ELR (cell line): Measurements from ENCODE around the gene FARP2.
"Not testable (repeated sequence)": the region's sequence is repeated elsewhere in the genome, so short reads cannot be mapped to it uniquely, and the experiment has no call there.

Experiments
- DNase-seq: peaks from one replicate; pipeline ENCODE4 v3.0.0-alpha.2; 2015; ENCODE audit warnings: low read depth

FARP2 gene

DNA sequence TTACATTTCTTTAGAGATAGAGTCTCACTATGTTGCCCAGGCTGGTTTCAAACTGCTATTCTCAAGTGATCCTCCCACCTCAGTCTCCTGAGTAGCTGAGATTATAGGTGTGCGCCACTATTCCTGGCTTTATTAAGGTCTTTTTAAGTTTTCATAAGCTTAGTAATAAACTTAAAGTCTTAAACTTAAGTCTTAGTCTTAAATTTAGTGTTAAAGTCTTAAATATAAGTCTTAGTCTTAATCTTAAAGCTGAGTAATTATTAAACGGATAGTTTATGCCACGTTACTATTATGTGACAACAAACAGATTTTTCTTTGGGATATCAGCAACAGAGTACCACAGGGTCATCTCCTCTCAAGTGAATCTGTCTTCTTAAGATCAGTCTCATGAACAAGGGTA is 12.6 kb downstream of the FARP2 start:
- DNase-seq = no peak

DNA sequence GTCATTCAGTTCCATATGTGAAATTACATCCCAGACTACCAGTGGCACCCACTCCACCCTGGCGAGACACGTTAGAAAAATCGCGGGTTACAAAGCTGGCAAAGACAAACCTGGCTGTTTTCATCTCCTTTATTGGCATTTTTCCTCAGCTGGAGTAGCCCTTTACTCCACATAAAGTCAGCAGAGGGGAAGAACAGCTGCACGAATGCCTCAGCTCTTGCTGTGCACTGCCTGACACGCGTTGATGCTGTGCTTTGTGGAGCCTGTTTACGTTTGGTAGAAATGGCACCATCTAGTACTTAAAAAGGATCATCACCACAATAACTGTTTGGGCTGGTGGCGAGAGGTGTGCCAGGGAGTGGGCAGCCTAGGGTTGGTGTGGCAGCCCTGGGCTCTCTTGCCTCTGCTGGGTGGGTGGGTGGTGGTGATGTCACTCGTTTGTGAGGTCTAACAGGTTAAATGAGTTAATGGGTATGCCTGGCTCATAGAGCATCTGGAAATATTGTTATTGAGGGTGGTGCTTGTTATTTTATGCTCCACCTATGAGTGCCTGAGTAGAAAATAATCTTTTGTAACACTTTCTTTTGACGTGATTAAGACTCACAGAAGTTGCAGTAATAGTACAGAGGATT is 16.4 kb downstream of the FARP2 start:
- DNase-seq = no peak

DNA sequence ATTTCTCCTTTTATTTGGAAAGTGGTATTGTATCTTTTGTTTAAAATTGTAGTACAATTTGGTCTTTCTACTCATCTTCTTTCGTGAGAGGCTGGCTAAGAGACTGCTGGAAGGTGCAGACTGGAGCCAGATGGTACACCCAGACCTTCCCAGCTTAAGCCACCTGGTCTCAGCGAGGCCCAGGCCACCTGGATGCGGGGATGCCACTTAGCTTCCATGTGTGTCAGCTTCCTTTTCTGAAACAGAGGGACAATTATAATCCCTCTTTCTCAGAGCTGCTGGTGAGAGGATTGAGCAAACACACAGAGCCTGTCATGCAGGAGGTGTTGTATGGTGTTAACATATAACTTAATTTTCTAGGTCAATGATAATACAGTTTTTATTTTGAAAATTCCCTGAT is 17.4 kb downstream of the FARP2 start:
- no peak for DNase-seq

- DNase-seq = not testable (repeated sequence)
Observed at GRCh38 chr2:241373906-241374305, 17.8 kb downstream of the FARP2 start.

- no peak for DNase-seq
Observed at GRCh38 chr2:241375300-241375699, 19.2 kb downstream of the FARP2 start.

DNA sequence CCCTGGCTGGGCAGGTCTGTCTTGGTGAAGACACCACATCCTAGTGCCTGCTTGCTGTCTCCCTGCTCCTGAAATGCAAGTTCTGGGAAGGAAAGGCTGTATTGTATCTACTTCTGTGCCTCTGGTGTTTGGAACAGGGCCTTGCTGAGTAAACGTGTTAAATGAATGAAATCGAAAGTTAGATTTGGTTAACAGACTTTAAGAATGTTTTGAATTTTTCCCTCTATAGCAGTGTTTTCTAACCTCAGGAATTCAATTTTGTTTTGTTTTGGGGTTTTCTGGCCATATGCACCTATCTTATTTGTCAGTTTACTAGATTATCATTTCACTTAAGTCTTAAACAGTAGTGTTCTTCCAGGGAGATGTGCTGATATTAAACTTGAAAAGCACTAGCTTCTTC is 20.7 kb downstream of the FARP2 start:
- DNase-seq = no peak

DNA sequence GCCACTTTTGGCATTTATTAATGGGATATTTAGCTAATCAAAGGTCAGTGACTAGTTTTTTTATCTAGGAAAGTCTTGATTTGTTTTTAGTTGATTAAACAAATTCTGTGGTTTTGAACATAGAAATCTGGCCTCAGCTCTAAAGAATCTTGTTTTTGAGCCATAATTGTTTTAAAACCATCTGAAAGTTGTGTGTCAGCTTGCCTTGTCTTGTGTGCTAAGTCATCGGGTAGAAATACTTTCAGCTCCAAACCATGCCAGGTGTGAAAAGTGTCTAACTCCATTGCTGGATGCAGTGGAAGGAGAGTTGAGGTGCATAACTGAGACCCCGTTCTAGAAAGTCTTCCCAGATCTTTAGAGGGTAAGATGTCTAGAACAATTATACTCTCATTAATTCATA is 22.7 kb downstream of the FARP2 start:
- DNase-seq = no peak

DNA sequence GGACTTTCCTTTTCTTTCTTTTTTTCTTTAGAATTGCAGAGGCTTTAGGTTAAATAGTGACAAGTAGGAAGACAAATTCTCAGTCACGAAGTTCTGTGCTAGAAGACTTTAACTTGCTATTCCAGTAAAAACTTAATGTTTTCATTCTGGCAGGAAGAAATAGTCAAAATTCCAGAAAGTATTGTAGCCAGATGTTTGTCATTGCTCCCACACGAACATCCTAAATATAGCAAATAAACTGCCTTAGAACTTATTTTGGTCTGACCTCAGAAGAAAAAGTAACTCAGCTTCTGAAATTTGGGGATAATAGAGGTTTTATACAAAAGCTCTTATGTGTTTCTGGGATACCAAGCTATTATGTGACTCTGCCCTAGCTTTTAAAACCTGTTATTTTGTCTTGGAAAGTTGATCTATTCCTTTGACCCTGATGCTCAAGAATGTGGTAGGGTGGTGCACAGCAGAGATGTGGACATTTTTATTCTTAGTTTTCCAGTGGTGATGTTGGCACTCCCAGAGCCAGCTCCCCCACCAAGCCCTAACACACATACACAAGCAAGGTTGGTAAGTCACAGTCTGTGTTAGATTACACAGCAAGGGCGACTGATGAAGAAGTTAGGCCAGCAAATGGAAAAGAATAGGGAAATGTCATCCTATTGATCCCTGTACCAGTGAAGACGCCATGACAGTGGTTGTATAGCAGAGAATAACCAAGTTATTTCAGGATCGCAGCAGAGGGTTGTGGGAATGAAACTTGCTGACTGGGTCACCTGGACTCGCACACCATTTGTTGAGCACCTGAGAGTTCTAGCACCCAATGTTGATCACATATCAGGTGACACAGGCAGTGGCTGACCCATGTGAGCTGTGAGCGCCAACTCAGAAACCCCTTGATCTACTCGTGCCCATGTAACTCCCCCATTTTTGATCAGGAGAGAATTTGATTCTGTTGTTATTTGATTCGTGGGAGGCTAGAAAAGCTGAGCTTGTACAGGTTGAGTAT is 23.7 kb downstream of the FARP2 start:
- DNase-seq = no peak

DNA sequence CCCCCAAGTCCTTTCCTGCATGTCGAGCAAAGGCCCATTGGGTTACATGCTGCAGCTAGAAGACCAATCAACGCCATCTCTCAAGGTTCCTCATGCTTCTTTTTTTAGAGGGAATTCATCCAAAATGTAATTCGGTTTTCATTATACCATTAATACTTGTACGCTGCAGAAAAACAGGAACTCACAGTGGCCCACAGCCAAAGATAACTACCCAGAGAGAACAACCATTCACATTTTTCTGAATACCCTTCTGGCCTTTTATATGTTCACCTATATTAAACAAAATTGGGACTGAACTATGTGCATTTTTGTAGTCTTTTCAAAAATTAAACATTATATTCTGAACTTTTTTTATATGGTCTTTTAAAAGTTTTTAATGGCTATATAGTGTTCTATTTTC is 25.8 kb downstream of the FARP2 start:
- no peak for DNase-seq

- DNase-seq = not testable (repeated sequence)
Observed at GRCh38 chr2:241385450-241385849, 29.4 kb downstream of the FARP2 start.

DNA sequence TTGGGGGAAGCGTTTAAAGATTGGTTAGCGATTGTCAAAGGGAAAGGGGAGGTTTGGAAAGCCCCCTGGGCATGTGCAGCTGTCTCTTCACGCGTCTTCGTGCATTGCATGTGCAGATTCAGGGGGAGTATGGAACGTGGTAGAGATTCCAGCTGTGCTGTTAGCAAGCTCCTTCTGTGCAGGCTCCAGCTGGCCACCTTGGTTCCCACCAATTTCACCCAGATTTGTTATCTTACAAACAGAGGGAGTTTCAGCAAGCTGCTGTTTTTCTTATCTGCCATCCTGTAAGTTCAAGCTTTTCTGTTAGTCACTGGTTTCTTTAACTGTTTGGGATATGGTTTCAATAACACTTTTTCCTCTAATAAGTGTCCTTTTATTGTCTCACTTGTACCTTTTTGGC is 30.4 kb downstream of the FARP2 start:
- no peak for DNase-seq

DNA sequence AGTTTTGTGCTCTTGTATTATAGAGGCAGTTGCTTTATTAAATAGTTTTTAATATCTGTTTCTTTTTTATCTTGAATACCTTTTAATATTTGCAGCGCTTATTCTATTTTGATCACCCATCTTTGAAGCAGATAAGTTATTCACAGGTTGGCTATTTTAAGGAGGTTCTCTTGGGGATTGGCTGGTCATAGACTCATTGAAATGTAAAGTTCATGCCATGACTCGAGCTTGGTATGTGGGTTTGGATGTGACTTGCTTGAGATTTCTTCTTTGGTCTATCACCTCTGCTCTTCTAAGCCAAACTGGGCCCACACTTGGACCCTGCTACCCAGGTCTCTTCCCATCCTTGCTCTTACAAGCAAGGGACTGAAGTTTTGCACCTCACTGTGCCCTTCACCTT is 33.6 kb downstream of the FARP2 start:
- no peak for DNase-seq

DNA sequence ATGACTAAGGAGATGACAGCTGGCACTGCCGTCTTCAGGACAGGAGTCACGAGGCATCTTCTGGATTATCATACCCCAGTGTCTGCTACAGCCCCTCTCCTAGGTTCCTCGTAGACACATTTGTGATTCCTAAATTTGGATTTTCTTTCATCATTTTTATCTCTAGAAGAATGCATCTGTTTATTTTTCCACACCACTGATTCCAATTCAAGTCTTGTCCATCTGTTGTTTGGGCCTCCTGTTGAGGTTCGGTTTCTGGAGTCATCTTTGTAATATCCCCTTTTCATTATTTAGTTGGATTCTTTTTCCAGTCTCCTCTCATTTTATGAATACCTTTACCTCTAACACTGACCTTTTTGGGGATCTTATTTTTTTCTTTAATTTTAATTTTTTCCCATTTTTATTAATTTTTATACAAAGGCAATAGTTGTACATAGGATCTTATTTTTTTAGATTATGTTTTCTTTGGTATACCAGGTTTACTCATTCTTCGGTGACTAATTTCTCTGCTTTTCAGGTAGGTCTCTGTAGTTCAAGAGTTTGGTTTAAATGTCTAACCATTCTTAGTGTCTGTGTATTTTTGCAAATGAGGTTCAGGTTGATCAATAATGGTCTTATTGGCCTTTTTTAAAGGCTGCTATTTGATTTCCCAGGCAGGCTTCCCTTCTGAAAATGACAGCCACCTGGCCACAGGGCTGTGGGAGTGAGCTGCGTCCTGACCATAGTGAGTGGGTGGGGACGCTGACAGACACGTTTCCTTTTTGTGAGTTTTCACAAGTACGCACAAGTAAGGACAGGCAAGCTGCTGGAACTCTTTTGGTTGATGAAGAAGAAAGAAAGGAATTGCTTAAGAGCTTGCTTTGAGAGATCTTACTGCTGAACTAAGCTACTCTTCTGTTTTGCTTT is 34.5 kb downstream of the FARP2 start:
- no peak for DNase-seq

DNA sequence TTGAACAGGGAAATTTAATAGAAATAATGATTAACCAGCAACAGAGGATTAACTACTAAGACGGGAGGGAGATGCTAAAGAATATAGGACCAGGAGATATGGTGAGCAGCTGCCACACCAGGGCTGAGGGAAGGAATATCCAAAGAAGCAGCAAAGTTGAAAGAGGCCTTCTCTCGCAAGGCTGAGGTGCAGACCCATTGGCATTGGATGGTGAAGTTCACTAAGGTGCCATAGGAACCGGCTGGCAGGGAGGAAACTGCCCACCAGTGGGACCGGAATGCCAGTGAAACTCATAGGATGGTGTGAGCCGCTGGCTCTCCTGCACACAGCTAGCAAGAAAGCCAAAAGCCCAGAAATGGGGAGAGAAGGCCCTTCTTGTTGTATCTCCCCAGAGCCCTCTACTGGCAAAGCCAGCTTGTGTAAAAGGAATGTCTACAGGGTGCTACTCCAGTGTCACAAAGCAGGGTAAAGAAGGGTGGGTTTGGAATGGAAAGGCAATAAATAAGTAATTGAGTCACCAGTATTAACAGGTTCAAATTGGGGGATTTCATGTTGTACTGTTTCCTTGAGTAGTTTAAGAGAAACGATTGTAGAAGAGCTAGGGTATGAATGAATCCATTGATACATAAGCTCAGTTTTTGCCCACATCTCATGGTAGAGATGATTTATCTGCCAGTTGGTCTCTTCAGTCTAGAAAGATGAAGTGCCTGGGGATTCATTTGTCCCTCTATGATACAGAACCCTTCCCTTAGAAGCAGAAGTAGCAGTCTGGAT is 36.0 kb downstream of the FARP2 start:
- peak; percentile 39 for DNase-seq

DNA sequence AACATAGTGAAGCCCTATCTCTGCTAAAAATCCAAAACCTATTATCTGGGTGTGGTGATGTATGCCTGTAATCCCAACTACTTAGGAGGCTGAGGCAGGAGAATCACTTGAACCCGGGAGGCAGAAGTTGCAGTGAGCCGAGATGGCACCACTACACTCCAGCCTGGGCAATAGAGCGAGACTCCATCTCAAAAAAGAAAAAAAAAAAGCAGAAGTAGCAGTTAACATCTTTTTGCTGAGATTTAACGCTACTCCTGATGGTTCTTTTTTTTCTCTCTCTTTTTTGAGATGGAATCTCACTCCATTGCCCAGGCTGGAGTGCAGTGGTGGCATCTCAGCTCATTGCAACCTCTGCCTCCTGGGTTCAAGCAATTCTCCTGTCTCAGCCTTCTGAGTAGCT is 36.7 kb downstream of the FARP2 start:
- not testable (repeated sequence) for DNase-seq

GRCh38 chr2:241393524-241394196 is 37.6 kb downstream of the FARP2 start:
- DNase-seq = no peak

DNA sequence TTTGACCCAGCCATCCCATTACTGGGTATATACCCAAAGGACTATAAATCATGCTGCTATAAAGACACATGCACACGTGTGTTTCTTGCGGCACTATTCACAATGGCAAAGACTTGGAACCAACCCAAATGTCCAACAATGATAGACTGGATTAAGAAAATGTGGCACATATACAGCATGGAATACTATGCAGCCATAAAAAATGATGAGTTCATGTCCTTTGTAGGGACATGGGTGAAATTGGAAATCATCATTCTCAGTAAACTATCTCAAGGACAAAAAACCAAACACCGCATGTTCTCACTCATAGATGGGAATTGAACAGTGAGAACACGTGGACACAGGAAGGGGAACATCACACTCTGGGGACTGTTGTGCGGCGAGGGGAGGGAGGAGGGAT is 40.7 kb downstream of the FARP2 start:
- not testable (repeated sequence) for DNase-seq

GRCh38 chr2:241399941-241400922 is 44.1 kb downstream of the FARP2 start:
- DNase-seq = no peak

DNA sequence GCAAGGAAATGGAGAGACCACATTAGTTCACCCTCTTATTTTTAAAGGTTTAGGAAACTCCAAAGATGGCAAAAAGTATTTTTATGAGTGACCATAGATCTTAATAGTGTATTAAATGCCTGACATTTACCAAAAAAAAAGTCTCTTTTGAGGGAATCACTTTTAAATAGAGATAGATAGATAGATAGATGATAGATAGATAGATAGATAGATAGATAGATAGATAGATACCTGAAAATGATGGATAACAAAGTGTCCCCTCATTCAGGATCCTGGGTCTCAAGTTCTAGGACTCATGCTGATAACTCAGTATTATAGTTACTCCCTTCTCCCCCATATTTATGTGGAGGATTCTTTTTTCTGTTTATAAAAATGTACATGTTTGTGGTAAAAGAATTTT is 52.8 kb downstream of the FARP2 start:
- DNase-seq = no peak

- peak; percentile 70 for DNase-seq
Observed at GRCh38 chr2:241410739-241411176, 54.7 kb downstream of the FARP2 start.
